GM12878 (cell line): ENCODE results near the gene BCAR3. TPM values are rescaled to one million over a fixed set of nuclear protein-coding genes. Genes with fewer than 3 reads are reported as not detected.

Source experiments
- ATF7 ChIP-seq: fragments of 450-650 bp; IDR thresholded peaks from 2 replicates; pipeline ENCODE4 v1.6.1; 2016; ENCODE audit warnings: low read depth, mild to moderate bottlenecking
- CEBPB ChIP-seq, 2 experiments: fragments of 150-350 bp in 1 of 2; IDR thresholded peaks; 2 replicates each; pipeline ENCODE4 v1.6.1; 2012 to 2014; ENCODE audit warnings: low read depth in 2 of 2, low read length in 2 of 2, borderline replicate concordance in 1 of 2, inconsistent platforms in 1 of 2
- EZH2 ChIP-seq: IDR thresholded peaks from 2 replicates; pipeline ENCODE4 v1.6.1; 2012; ENCODE audit warnings: low read depth, mild to moderate bottlenecking, control low read depth, inconsistent platforms, low read length, borderline replicate concordance; ENCODE audit not compliant: control insufficient read depth
- HDAC6 ChIP-seq: fragments of 200-600 bp; sonication (generic); IDR thresholded peaks from one replicate; pipeline ENCODE4 v1.8.0; 2017; ENCODE audit warnings: antibody characterized with exemption; ENCODE audit not compliant: unreplicated experiment
- IKZF2 ChIP-seq, 2 experiments: fragments of 450-650 bp; IDR thresholded peaks; 2 replicates each; pipeline ENCODE4 v1.6.1; 2017; ENCODE audit warnings: mild to moderate bottlenecking in 2 of 2, moderate library complexity in 2 of 2
- IRF3 ChIP-seq: fragments of 450-650 bp; IDR thresholded peaks from 2 replicates; pipeline ENCODE4 v1.6.1; 2014; ENCODE audit warnings: mild to moderate bottlenecking
- KAT2A ChIP-seq: conservative IDR thresholded peaks from 2 replicates; pipeline ENCODE4 v1.6.1; 2011; ENCODE audit warnings: low read depth, low read length; ENCODE audit not compliant: control insufficient read depth
- MTA2 ChIP-seq: fragments of 450-650 bp; IDR thresholded peaks from 2 replicates; pipeline ENCODE4 v1.6.1; 2016; ENCODE audit warnings: low read depth, mild to moderate bottlenecking, moderate library complexity
- MTA3 ChIP-seq: IDR thresholded peaks from 2 replicates; pipeline ENCODE4 v1.6.1; 2012; ENCODE audit warnings: low read length, inconsistent platforms, borderline replicate concordance
- MXI1 ChIP-seq: fragments of 150-350 bp; IDR thresholded peaks from 2 replicates; pipeline ENCODE4 v1.6.1; 2011; ENCODE audit warnings: low read depth, mild to moderate bottlenecking, inconsistent platforms, low read length, improper control_type of control experiment
- MYC ChIP-seq: IDR thresholded peaks from 2 replicates; pipeline ENCODE4 v1.6.1; 2011; ENCODE audit warnings: mild to moderate bottlenecking, low read length, moderate library complexity, inconsistent platforms; ENCODE audit not compliant: insufficient read depth, insufficient replicate concordance, insufficient read length, severe bottlenecking
- NR2C1 ChIP-seq: fragments of 450-650 bp; IDR thresholded peaks from 2 replicates; pipeline ENCODE4 v1.6.1; 2017; ENCODE audit warnings: antibody characterized with exemption, mild to moderate bottlenecking, moderate library complexity
- NR2F1 ChIP-seq: fragments of 450-650 bp; conservative IDR thresholded peaks from 2 replicates; pipeline ENCODE4 v1.6.1; 2017; ENCODE audit warnings: mild to moderate bottlenecking
- PAX8 ChIP-seq: fragments of 450-650 bp; IDR thresholded peaks from 2 replicates; pipeline ENCODE4 v1.6.1; 2017; ENCODE audit warnings: mild to moderate bottlenecking, moderate library complexity
- RBBP5 ChIP-seq: fragments of 200-600 bp; sonication (generic); conservative IDR thresholded peaks from 2 replicates; pipeline ENCODE4 v1.6.1; 2016
- RCOR1 ChIP-seq: conservative IDR thresholded peaks from 2 replicates; pipeline ENCODE4 v1.6.1; 2012; ENCODE audit warnings: low read depth, low read length, improper control_type of control experiment
- REST ChIP-seq: IDR thresholded peaks from 2 replicates; pipeline ENCODE4 v1.6.1; 2012; ENCODE audit warnings: mild to moderate bottlenecking, low read depth, low read length
- RFX5 ChIP-seq: IDR thresholded peaks from 2 replicates; pipeline ENCODE4 v1.6.1; 2011; ENCODE audit warnings: low read depth, low read length, improper control_type of control experiment
- SMC3 ChIP-seq: IDR thresholded peaks from 2 replicates; pipeline ENCODE4 v1.6.1; 2011; ENCODE audit warnings: low read length, improper control_type of control experiment, borderline replicate concordance
- SUPT20H ChIP-seq: IDR thresholded peaks from 2 replicates; pipeline ENCODE4 v1.6.1; 2011; ENCODE audit warnings: low read depth, mild to moderate bottlenecking, low read length, moderate library complexity, borderline replicate concordance; ENCODE audit not compliant: control insufficient read depth
- TAF1 ChIP-seq: IDR thresholded peaks from 2 replicates; pipeline ENCODE4 v1.6.1; 2011; ENCODE audit warnings: mild to moderate bottlenecking, low read depth, low read length, borderline replicate concordance
- TCF7 ChIP-seq: IDR thresholded peaks from 2 replicates; pipeline ENCODE4 v1.6.1; 2014; ENCODE audit warnings: antibody characterized with exemption, borderline replicate concordance
- ZBTB11 ChIP-seq: fragments of 450-650 bp; formaldehyde crosslinking; IDR thresholded peaks from 2 replicates; pipeline ENCODE4 v1.5.0; 2022; ENCODE audit warnings: mild to moderate bottlenecking, missing genetic modification characterization
- ZNF622 ChIP-seq: fragments of 450-650 bp; IDR thresholded peaks from 2 replicates; pipeline ENCODE4 v1.6.1; 2017; ENCODE audit warnings: mild to moderate bottlenecking, inconsistent platforms
- ZSCAN29 ChIP-seq: fragments of 450-650 bp; IDR thresholded peaks from 2 replicates; pipeline ENCODE4 v1.6.1; 2017; ENCODE audit warnings: mild to moderate bottlenecking, moderate library complexity
- ZZZ3 ChIP-seq: IDR thresholded peaks from 2 replicates; pipeline ENCODE4 v1.6.1; 2011; ENCODE audit warnings: low read depth; ENCODE audit not compliant: control insufficient read depth, insufficient read length
- polyA plus RNA-seq, 11 experiments: library from polyadenylated mRNA; depleted of rRNA in 4 of 11; unstranded in 6 of 11; stranded (reverse) in 5 of 11; fragments of >200 nt; fragmentation: Nextera tagmentation in 4 of 11; fragmentation: Illumina TruSeq in 1 of 11; extraction: Ambion mirVana in 4 of 11; extraction: Trizol in 1 of 11; gene quantifications; 1 replicate in 1 of 11; 2 replicates in 10 of 11; pipeline versions ENCODE4 v1.2.1 to v1.2.3, GENCODE V29; 2011 to 2016; ENCODE audit warnings: inconsistent platforms in 2 of 11, missing spikeins in 2 of 11, low read depth in 1 of 11
- total RNA-seq, 4 experiments: library from RNA; depleted of rRNA in 3 of 4; stranded (reverse); fragments of >200 nt in 3 of 4; fragmentation: Illumina TruSeq in 1 of 4; extraction: Trizol in 1 of 4; gene quantifications; 2 replicates each; pipeline versions ENCODE4 v1.2.1 to v1.2.3, GENCODE V29; 2013 to 2021

The BCAR3 gene
- total and polyA plus RNA-seq, 10 of the 15 experiments (the other 5 are each of a cell fraction or from before 2014, with no cell fraction given), result 1.3 to 6.6 (median 1.8) TPM

GRCh38 chr1:93607814-93608186 is 73.8 kb downstream of the BCAR3 start (continued):
- TF ChIP-seq ZBTB11 (CRISPR knock-in tag) (no peak), KAT2A (no peak), MTA3 (peak; percentile 98), HDAC6 (no peak), CEBPB (IDR thresholded peaks at IDR 0.05; ENCODE audit: borderline replicate concordance in 1 of 2, low read depth in 2 of 2, low read length in 2 of 2) (peak in 1 of 2 experiments; percentile 88; a peak in 2 of 4 replicates), ATF7 (peak; percentile 54), SUPT20H (no peak), MXI1 (no peak), NR2F1 (peak; percentile 87), TAF1 (no peak), MTA2 (peak; percentile 78), RBBP5 (no peak), MYC (no peak), RCOR1 (peak; percentile 90; the same call in 1 of the 2 replicates), IKZF2 (IDR thresholded peaks at IDR 0.05) (peak; percentile 73 to 83), IRF3 (no peak), ZZZ3 (no peak), EZH2 (no peak), REST (peak; percentile 24; the same call in 1 of the 2 replicates), SMC3 (no peak), ZNF622 (no peak), RFX5 (no peak), PAX8 (no peak), NR2C1 (no peak), ZSCAN29 (no peak), TCF7 (peak; percentile 83)
